Embryonic facial prominence (tissue), 1 donor: ENCODE data around the gene MLIP.
"Not testable (repeated sequence)": the region's sequence is repeated elsewhere in the genome, so short reads cannot be mapped to it uniquely, and the experiment has no call there.

Source experiments
- DNase-seq: peaks from one replicate; pipeline ENCODE4 v3.0.0-alpha.2; 2016; ENCODE audit errors: extremely low spot score

MLIP gene

GRCh38 chr6:54151861-54152260 is 40.6 kb downstream of the MLIP start:
- no peak for DNase-seq

GRCh38 chr6:54156650-54157250 is 45.5 kb downstream of the MLIP start:
- DNase-seq: no peak

- DNase-seq: no peak
These were observed 46.2 kb downstream of the MLIP start for GRCh38 chr6:54157405-54157804.

GRCh38 chr6:54173089-54173488 is 61.8 kb downstream of the MLIP start:
- DNase-seq: no peak

GRCh38 chr6:54179152-54179551 is 67.9 kb downstream of the MLIP start:
- DNase-seq: no peak

GRCh38 chr6:54183616-54184015 is 72.4 kb downstream of the MLIP start:
- DNase-seq: no peak

- no peak for DNase-seq
These were observed 74.6 kb downstream of the MLIP start for GRCh38 chr6:54185885-54186284.

GRCh38 chr6:54188846-54189245 is 77.6 kb downstream of the MLIP start:
- DNase-seq: no peak

- peak; percentile 14 for DNase-seq
These were observed 80.2 kb downstream of the MLIP start for GRCh38 chr6:54191461-54191860.

GRCh38 chr6:54192993-54193392 is 81.8 kb downstream of the MLIP start:
- DNase-seq: no peak

- DNase-seq: no peak
These were observed 82.3 kb downstream of the MLIP start for GRCh38 chr6:54193560-54193959.

GRCh38 chr6:54194067-54194466 is 82.8 kb downstream of the MLIP start:
- no peak for DNase-seq

GRCh38 chr6:54195637-54196036 is 84.4 kb downstream of the MLIP start:
- no peak for DNase-seq

- no peak for DNase-seq
These were observed 85.7 kb downstream of the MLIP start for GRCh38 chr6:54196905-54197304.

- no peak for DNase-seq
These were observed 86.9 kb downstream of the MLIP start for GRCh38 chr6:54198134-54198533.

- not testable (repeated sequence) for DNase-seq
These were observed 92.3 kb downstream of the MLIP start for GRCh38 chr6:54203474-54204035.

GRCh38 chr6:54204921-54205591 is 93.8 kb downstream of the MLIP start:
- DNase-seq: no peak

GRCh38 chr6:54206510-54206909 is 95.3 kb downstream of the MLIP start:
- DNase-seq: no peak

GRCh38 chr6:54209983-54210382 is 98.7 kb downstream of the MLIP start:
- DNase-seq: not testable (repeated sequence)

GRCh38 chr6:54214286-54214685 is 103.0 kb downstream of the MLIP start:
- DNase-seq: no peak

- no peak for DNase-seq
These were observed 105.1 kb downstream of the MLIP start for GRCh38 chr6:54216336-54216735.

- DNase-seq: no peak
These were observed 105.8 kb downstream of the MLIP start for GRCh38 chr6:54217018-54217417.

- no peak for DNase-seq
These were observed 111.0 kb downstream of the MLIP start for GRCh38 chr6:54222217-54222616.
